TTC549 (cell line): ENCODE data around the gene CDYL.

Experiments
- FAIRE-seq: peaks from 2 replicates; lab custom pipeline; 2012; peaks lifted over from hg19 to GRCh38; lab: Jason Lieb, UNC

The CDYL gene, protein sequence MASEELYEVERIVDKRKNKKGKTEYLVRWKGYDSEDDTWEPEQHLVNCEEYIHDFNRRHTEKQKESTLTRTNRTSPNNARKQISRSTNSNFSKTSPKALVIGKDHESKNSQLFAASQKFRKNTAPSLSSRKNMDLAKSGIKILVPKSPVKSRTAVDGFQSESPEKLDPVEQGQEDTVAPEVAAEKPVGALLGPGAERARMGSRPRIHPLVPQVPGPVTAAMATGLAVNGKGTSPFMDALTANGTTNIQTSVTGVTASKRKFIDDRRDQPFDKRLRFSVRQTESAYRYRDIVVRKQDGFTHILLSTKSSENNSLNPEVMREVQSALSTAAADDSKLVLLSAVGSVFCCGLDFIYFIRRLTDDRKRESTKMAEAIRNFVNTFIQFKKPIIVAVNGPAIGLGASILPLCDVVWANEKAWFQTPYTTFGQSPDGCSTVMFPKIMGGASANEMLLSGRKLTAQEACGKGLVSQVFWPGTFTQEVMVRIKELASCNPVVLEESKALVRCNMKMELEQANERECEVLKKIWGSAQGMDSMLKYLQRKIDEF

DNA sequence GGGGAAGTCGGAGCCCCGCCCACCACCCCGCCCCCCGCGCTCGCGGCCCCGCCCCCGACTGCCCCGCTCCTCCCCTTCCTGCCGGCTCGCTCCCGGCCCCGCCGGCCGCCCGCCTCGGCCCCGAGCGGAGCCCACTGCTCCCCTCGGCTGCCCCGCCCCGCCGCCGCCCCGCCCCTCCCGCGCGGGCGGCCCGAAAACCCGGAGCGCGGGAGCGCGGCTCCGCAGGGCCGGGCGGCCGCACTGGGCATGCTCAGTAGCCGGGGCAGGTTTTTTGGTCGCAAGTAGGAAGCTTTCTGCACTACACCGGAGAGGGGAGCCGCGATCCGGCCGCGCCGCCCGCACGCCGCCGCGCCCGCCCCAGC, at the start of gene CDYL:
Gene CDYL (plus strand): TSS at position 274 of the 362 bp plus-strand sequence. CDS start 380 bp downstream, outside the sequence.
- FAIRE-seq = no peak

DNA sequence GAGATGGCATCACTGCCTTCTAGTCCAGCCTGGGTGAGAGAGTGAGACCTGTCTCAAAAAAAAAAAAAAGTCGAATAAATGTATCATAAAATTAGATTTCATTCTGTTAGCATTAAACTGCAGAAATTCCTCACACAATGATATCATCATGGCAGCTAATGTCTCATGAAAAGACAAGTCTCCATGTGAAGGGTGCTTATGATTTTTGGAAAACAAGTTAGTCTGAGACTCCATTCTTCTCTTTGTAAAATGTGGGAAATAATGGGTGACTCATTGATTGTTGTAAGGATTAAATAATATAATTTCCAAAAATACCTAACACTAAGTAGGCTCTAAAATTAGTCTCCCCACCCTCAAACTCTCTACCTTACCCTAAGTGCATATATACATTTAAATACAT, 49.6 kb upstream of the CDYL start:
- FAIRE-seq = no peak

DNA sequence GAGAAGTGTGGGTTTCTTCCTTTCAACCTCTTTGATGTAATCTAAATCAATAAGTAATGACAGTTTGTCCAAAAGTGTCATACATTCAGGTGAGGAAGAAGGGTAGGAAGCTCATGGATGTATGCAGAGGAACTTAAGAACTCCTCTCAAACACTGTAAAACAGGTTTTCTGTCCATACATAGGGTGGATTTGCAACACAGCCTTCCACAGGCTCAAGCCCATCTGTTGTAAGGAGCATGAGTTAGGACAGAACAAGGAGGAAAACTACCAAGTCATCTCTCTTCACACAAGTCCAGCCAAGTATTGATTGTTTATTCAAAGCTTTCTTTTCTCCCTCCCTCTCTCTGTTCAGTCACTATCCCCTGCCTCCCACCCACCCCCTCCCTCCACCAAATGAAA, 49.0 kb upstream of the CDYL start:
- FAIRE-seq = no peak

DNA sequence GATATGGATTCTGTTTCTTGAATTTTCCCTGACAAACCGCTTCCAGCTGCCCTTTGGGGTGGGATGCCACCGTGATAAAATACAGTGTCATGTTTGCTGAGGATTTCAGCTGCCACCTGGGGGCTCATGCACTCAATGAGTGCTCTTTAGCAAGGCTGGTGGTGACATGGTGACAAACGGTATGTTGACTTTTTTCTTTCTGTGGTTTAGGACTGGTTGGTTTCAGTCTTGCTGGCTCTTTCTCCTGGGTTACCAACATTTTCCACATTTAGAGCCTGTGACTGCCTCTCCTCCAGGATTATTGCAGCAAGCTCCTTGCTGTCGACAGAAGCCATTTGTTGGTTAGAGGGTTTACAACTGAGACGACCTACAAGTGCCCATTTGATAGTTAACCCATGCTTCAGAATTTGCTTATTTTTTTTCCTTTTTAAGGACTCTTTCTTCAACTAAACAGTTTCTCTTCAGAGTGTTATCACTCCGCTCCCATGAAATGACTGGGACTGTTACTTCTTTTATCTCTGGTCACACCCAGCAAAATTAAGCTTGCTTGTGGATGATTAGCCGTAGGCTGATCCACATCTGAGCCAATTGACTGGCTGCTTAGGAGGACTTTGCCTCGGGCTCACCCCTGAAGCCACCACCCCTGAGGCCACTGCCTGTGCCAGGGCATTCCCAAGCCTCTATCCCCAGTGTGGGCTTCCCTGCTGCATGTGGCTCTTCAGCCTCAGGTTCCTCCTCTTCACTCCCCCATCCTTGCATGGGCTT, 48.4 kb upstream of the CDYL start:
- no peak for FAIRE-seq

DNA sequence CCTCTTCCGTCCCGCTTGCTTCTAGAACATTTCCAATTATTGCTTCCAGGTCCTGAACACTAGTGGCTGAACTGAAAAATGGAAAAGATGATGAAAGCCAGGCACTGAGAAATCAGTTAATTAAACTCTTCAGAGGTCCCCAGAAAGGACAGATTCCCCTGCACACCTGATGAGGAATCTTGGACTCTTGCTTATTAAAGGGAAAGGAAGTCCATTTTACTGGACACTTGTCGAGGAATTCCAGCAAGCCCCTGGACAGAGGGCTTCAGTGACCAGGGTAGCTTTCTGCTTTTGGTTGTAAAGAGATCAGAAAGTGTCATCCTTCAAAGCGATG, 47.8 kb upstream of the CDYL start:
- no peak for FAIRE-seq

DNA sequence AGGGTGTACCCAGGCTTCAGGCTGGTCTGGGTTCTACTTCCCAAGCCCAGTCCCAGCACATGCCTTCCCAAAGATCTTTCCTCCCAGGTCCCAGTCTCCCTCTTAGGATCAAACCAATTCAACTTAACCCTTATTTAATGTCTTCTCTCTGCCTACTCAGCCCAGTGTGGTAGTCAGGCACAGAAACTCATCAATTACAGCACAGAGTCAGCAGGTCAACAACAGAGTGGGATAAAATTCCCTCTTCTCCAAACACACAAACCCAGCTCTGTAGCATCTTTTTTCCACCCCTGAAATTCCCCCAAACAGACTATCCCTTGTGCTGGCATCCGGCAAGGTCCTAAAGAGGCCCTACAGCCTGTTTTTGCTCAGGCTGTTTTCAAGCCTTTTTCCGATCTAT, 47.3 kb upstream of the CDYL start:
- FAIRE-seq = no peak

- no peak for FAIRE-seq
These were observed 44.2 kb upstream of the CDYL start for GRCh38 chr6:4731996-4732395.

DNA sequence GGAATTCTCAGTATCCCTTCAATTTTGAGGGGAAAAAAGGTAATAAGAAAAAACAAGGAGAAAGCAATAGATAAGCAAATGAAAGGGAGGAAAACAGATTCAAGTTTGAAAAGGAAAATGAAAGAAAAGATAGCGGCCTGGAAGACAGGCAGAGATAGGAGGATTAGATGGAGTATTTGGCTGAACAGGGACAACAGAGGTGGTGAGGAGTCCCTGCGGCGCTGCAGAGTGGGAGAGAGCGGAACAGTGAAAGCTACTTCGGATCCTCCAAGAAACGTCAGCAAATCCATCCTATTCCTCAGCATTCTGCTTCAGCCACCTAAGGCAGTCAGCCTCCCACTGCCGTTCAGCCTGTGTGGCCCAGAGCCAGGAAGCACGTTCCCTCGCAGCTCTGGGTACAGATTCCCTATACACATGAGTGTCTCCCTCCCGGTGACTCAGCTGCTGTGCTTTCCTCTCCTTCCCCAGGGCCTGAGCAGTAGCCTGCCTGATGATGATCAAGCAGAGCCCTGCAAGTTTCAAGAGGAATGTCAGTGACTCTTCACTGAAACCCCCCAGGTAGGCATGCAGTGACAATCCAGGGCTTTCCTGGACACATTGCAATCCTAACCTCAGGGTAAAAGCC, 43.4 kb upstream of the CDYL start:
- FAIRE-seq = no peak

DNA sequence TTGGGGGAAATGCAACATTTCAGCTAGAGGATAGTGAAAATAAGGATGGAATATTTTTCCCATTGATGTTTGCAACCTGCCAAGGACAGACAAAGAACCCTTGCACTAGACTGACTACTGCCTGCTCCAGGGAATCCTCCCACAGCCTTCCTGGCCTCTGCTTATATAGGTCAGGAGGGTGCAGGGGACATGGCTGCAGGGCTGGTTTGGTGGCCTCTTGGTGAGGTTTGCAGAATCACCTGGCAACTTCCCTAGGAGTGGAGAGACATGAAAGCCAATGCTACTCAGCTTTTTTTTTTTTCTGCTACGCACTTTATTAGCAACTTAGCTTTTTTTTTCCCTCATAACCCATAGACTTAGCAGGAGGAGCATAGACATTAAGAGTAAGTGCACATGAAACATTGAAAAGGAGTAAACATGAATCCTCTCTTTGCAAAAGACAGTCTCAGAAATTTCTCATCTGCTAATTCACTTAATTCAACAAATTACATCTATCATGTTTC, 39.8 kb upstream of the CDYL start:
- no peak for FAIRE-seq

DNA sequence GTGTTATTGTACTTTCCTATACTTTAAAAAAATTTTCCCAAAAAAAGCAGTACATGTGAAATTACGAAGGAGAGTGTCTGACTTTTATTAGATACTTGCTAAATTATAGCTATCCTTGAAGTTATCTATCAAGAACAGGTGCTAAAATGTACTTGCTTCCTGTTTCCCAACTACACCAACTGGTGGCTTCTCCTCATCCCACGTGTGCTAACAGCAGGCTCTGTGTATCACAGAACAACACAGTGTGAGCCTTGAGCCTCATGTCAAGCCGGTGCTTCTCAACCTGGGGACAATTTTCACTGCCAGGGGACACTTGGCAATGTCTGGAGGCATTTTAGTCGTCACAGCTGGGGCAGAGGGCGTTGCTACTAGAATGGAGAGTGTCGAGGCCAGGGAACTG, 36.2 kb upstream of the CDYL start:
- no peak for FAIRE-seq

DNA sequence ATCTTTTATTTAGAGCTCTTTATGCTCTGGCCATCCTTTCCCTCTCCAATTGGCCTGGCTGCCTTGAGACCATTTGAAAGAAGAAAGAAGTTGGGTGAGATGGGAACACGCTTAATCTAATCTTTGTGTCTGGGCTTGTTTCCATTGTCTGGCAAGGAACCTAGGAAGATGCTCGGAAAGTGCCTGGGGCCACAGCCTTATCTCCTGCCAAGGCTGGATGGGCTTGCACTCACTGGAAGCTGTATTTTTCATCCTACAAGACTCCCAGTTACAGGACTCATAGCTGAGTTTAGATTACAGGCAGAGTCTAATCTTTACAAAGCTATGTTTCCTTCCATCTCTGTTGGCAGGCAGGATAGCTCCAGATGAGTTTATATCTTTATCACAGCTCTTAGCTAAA, 33.1 kb upstream of the CDYL start:
- FAIRE-seq = no peak

- FAIRE-seq = no peak
These were observed 32.3 kb upstream of the CDYL start for GRCh38 chr6:4743926-4744325.

DNA sequence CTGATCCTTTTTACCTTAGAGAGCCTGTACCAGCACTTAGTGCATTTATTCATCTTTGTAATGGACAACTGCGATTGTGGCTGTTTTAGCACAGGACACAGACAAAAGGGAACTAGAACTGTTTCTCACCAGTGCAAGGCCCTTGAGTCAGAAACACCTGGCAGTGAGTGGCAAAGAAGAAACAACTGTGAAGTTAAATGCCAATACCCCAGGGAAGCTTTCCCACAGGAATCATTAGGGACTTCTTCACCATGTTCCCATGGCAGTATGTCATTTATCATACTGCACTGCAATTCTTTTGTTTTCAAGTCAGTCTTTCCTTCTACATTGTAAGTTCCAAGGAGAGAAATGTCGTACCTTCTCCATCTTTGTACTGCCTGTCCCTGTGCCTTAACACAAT, 28.6 kb upstream of the CDYL start:
- no peak for FAIRE-seq

- FAIRE-seq = no peak
These were observed 24.3 kb upstream of the CDYL start for GRCh38 chr6:4751823-4752464.

DNA sequence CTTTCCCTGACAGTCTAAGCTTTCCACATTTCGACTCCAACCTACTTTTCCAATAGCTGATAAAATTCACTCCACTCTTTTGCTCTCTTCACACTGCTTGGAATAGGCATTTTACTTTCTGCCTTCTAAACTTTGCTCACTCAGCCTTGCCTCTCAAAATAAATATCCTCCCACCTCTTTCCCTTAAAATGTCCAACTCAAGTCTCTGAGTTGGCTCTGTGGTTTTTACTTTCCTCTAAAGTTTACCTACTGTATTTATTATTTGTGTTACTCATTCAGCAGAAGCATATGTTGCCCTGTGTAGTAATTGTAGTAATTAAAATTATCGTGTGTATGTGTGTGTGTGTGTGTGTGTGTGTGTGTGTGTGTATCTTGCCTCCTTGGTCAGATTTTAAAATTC, 20.0 kb upstream of the CDYL start:
- no peak for FAIRE-seq

DNA sequence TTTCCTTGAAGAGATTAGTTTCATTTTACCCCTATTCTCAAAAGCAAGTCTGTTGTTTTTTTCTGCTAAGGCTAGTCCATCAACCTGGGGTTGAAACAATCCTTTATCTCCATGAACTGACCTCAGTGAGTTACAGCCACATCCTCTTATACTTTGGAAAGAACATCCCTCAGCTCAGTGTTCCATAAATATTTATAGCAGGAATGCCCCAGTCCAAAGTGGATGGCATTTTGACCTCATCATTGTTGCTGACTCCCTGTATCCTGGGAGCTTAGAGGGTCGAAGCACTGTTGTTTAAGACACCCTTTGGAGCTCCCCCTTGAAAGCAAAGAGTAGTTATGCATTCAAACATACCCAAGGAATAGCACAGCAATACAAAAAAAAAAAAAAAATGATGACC, 16.2 kb upstream of the CDYL start:
- no peak for FAIRE-seq

DNA sequence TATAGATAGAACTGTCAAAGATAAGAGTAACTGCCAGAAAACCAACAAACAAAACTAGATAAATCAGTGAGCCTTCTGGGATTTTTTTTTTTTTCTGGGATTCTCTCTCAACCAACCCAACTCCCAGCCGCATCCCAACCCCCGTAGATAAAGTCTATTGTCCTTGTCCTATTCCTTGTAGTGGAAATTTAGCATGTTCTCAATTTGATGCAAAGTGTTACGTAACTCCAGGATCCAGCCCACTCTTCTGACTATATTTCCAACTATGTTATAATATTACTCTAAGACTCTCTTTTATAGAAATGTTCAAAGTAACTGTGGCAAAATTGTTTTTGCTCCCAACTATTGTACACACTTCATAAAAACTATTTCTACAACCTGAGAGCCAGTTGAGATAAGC, 15.4 kb upstream of the CDYL start:
- no peak for FAIRE-seq

DNA sequence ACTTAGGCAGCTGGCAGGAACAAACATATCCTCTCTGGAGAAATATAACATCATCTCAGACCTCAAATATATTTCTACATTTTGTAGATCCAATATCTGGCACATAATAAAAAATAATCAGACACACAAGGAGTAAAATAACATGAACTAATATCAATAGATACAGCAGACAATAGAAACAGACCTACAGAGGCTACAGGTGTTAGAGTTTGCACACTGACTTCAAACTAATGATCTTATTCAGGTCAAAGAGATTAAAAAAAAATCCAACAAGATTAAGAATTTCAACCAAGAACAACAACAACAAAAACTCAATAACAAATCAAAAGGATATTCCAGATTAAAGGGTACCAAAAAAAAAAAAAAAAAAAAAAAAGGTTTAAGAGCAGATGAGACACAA, 13.9 kb upstream of the CDYL start:
- FAIRE-seq = no peak

DNA sequence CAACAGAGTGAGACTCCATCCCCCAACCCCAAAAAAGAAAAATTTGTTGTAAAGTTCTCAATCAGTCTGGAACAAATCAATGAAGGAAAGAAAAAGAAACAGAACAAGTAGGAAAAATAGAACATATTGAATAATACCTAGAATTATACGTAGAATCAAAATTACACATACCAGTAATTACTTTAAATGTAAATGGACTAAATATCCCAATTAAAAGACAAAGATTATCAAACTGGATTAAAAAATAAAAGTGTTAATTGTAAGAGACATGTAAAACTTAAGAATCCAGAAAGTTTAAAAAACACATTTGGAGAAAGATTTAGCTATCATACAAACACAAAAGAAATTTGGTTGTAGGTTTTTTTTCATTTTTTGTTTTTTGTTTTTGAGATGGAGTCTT, 12.3 kb upstream of the CDYL start:
- no peak for FAIRE-seq

DNA sequence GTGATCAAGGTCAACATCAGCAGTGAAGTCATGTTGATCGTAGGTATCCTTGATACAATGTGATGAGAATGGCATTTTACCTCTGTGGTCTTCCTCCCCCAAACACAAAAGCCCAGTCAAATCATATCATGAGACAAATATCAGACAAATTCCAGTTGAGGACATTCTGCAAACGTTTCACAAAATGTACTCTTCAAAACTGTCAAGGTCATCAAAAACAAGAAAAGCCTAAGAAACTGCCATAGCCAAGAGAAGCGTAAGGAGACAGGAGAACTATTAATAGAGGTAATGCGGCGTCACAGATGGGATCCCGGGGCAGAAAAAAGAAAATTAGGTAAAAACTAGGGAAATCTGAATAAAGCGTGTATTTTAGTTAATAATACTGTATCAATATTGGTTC, 7.4 kb upstream of the CDYL start:
- FAIRE-seq = no peak

- FAIRE-seq = no peak
These were observed 3.5 kb upstream of the CDYL start for GRCh38 chr6:4772750-4773149.

DNA sequence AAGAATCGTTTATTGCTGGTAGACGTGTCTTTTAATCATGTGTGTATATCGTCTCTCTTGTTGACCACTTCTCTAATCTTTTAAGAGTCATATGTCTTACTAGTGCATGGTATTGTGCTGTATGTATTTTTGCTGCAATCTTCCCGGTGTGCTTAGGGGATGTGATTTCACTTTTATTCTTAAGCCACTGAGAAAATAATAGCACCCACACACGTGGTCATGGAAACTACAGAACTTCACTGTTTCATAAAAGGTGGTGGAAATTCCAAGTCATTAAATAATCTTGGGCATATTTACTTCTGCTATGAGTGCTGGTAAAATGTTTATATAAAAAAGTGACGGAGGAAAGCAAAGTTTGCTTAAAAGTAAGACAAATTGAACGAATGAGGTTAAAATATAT, 3.0 kb upstream of the CDYL start:
- FAIRE-seq = no peak

DNA sequence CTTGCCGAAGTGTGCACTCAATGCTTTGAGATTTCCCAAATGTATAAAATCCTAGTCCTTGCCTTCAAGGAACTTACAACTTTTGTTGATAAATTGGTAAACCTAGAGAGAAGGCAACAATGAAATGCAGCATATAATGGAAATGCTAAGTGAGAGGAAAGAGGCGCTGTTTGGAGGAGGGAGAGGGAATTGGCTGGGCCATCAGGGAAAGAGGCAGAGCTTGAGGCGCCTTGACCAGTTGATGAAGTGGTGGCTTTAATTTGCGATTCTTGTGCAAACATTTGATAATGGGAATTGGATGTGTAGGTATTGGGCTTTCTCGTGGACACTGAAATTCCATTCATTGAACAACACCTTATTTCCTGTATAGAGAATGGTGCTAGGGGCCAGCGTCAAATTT, 1.9 kb upstream of the CDYL start:
- FAIRE-seq = no peak
